Activated CD4-positive, alpha-beta T cell treated with anti-CD3 and anti-CD28 coated beads, Interleukin-2, Interleukin-6, amounts not matched to agents 100 ng/mL and 50 ng/mL, durations not matched to agents 16 hours and 8 hours (primary cell): ENCODE data around the gene CDKN2B-AS1.

Experiments
- DNase-seq: peaks from one replicate; pipeline ENCODE4 v3.0.0-alpha.2; 2020

CDKN2B-AS1 gene

DNA sequence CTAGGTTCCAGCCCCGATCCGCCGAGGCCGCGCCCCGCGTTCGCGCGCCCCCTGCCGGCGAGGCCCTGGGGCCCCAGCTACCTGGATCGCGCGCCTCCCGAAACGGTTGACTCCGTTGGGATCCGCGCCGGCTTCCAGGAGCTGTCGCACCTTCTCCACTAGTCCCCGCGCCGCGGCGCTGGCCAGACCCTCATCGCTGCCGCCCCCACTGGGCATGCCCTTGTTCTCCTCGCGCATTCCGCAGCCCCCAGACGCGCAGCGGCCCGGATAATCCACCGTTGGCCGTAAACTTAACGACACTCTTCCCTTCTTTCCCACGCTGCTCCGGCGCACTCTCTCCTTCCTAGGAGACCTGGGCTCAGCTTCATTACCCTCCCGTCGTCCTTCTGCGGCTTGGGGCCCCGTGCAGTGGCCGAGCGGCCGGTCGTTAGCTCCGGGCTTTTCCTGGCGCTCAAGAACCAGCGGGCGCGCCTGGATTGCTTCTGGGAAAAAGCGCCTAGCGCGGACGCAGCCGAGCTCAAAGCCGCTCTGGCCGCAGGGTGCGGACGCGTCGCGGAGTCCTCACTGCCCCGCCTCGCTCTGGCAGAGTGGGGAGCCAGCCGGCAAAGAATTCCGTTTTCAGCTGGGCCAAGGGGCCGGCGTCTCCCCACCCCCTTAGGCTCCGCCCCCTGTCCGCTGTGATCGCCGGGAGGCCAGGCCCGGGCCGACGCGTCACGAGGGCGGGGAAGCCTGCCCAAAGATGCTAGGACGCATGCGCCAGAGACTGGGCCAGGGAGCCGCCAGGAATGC, 14.3 kb downstream of the CDKN2B-AS1 start, which contains the start of gene CDKN2B:
CDKN2B (minus strand) TSS at position 589 of the 789 bp plus-strand sequence; CDS start at position 237, 352 bp downstream.
- peak; percentile 88 for DNase-seq

DNA sequence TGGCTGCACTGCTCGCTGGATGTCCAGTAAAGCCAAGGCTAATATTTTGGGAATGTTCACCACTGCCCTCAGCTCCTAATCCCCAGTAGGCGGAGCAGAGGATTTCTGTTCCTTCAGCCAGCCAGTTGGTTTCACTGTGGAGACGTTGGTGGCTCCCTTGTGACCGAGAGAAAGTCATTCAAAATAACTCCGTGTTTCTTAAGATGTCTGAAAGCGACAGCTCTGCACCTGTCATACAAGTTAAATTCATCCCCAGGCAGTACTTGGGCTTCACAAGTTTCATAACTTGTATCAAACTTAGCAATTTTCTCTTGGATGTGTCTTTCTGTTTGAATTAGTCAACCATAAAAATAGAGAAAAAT, 14.9 kb downstream of the CDKN2B-AS1 start:
- no peak for DNase-seq

DNA sequence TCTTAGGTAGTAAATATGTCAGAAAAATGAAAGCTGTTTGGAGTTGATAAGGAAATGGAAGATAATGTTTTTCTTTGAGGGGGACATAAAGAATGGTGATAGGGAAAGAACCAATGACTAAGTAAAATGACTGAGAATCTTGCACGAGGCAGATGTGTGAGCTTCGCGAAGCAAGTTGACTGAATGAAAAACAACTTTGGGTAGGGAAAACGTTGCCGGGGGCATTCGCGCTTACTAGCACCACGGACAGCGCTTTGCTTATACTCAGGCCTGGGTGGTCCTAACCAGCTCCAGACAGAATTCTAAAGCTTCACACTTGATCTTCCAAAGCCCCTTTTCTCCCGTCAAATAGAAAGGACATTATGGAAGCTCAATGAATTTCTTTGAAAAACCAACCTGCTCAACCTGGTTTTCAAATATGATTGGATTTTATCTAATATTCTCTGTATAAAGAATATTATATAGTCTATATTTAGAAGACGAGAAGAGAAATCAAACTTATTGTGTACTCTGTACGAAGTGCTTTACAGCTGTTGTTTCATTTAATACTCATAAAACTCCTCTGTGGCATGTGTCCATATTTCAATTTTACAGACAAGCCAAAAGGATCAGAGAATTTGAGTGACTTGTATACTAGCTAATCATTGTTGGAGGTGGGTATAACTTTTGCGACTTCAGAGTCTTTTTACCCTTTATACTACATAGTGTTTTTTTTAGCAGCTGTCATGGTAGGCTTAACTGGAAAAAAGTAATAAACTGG, 16.5 kb downstream of the CDKN2B-AS1 start:
- no peak for DNase-seq

DNA sequence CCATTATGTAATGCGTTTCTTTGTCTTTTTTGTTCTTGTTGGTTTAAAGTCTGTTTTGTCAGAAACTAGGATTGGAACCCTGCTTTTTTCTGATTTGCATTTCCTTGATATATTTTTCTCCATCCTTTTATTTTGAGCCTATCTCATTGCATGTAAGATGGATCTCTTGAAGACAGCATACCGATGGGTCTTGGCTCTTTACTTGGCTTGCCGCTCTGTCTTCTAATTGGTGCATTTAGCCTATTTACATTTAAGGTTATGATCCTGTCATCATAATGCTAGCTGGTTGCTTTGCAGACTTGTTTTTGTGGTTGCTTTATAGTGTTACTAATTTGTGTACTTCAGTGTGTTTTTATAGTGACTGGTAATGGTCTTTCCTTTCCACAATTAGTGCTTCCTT, 27.8 kb downstream of the CDKN2B-AS1 start:
- no peak for DNase-seq

DNA sequence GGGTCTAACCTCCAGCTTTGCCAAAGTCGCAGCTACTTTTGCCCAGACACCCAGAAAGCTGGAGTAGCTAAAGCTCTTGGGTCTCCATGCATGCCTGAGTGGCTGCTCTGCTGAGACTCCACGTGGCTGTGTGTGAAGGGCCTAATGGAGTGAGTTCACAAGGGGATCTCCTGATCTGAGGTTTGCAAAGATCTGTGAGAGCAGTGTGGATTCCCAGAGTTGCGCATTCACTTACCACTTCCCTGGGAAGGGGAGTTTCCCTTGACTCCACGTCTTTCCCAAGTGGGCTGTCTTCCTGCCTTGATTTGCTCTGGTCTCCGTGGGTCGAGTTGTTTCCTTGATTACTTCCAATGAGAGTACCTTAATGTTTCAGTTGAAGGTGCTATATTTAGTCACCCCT, 32.1 kb downstream of the CDKN2B-AS1 start:
- DNase-seq: no peak

DNA sequence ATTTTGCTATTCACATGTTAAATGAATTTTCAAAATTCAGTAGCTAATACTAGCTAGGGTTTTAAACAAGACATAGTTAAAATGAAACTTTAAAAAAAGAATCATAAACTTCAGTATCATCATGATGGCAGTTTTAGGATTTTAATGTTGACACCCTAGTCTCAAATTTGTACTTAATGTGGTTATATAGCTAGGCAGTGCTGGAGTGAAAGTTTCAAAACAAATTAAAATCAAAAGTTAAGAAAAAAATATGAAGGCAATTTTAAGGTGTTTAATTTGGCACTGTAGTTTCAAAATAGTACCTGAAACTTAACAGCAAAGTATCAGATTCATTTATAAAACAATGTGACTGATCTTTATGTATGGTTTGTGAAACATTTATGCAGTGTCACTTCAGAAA, 33.8 kb downstream of the CDKN2B-AS1 start:
- no peak for DNase-seq

DNA sequence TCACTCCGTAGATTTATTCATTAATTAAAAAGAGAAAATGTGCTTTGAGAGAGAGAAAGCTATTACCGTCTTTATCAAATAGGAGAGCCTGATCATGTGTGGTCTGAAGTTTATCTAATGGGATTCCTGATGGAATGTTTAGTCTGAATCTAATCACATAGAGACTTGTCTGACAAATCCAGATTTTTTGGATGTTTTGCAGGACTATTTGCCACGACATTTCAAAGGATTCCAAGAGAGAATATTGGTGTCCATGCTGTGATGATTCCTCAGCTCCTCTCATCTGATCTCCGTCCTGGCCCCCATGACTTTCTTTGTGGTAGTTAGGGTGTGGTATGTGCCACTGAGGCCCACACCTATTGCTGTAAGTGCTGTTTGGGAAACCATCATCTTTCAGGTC, 34.6 kb downstream of the CDKN2B-AS1 start:
- no peak for DNase-seq

DNA sequence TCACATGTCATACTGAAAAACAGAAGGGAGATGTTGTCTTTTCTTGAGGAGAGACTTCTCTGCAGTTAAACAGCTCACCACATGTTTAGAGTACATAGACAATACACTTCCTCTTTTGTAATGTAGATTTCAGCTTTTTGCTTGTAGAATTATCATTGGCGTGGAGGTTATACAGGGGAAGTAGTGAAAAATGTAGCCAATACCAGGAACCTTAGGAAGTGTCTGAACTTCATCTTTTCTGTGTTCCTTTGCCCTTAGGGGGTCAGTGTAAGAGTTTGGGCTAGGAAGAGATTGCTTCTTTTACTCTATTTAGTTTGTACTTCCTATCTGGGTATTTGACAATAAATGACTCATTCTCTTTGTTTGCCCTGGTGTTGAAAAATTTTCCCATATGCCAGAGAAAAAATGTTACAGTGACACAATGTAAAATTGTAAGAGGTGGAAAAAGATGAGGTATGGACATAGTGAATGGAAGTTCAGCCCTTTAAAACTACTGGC, 35.6 kb downstream of the CDKN2B-AS1 start:
- no peak for DNase-seq

DNA sequence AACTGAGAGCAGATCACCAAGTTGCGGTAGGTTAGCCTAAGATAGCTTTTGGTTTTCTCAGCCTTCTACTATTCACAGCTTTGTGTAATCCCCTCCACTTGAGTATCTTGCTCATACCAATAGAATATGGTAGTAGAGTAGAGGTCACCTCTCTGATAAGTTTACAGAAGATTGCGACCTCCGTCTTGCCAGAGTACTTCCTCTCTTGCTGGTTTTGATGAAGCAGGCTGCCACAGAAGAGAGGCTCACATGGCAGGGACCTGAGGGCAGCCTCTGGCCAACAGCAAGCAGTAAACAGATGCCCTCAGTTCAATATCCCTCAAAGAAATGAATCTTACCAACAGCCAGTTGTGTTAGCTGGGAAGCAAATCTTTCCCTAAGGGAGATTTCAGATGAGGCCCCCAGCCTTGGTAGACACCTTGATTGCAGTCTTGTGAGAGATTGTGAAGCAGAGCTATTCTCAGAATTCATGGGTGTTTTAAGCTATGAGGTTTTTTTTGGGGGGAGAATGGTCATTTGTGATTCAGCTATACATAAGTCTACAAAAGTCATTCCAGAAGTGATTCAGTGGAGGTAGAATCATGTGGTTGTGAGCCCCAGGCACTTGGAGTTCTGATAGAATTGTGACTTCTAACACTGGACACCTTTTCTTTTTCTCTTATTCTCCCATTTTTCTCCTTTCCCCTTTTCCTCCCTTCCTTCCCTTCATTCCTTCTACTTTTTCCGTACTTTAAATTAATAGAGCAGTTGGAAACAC, 37.2 kb downstream of the CDKN2B-AS1 start:
- no peak for DNase-seq

DNA sequence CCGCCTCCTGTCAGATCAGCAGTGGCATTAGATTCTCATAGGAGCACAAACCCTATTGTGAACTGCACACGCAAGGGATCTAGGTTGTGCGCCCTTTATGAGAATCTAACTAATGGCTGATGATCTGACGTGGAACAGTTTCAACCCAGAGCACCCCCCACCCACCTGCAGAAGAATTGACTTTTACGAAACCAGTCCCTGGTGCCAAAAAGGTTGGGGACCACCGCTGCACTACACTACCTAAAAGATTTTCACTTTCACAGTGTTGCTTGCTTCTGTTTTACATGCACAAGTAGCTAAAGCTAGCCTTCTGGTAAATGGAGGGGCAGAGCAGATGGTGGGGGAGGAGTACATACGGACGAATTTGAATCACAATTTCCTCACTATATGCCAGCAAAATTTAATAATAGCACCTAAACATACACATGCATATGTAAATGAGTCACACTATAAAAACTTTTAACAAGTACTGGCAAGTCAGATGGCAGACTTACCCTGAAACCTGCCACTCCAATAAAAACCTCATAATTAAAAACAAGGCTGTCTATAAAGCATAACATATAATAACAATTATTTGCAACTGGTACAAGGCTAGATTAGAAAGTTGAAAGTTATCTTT, 38.5 kb downstream of the CDKN2B-AS1 start:
- DNase-seq: no peak

DNA sequence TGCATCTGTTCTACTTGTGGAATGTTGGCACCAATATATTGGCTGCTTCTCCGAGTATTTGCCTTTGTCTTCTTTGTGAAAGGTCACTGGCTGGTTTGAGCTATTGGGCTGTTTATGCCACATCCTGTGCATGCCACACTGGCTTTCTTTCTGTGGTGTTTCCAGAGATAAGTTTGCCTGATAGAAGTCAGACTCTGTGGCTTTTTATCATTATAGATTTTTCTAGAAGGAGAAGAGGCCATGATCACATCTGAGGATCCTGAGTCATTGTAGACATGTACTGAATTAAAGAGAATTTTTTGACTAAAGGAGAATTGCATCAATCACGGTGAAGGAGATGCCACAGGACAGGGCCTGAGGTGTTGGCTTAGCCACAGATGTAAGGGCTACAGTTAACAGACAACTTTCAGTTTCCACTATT, 41.0 kb downstream of the CDKN2B-AS1 start:
- peak; percentile 12 for DNase-seq

DNA sequence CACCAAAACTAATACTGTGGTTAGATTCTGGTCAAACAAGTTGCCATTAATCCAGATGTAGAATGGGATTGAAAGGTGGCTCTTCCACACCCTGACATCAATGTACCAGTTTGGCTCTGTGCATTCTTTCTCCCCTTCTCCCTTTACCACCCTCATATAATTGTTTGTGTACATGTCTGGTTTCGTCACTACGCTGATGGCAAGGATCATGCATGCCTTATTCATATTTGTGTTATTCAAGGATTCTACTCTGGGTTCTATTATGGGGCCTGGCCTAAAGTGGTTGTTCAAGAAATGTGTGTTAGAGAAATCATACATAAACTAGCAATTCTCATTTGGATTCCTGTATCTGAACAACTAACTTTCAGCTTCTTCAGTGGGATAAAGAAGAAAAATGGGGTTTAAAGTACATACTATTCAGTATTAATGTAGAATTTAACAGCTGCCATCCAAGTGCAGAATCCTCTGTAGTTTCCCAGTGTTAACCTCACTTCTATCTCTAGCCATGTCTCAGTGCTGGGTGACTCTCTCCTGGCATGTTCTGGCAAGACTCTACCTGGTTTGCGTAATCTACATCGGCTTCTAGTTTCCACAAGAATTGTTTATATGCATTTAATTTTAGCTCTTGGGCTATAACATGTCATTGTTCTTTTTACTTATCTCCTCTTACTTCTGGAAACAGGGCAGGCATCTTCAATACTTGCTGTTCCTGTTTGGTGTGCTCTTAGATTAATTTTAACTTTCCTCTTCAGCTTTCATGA, 42.5 kb downstream of the CDKN2B-AS1 start:
- DNase-seq: no peak

DNA sequence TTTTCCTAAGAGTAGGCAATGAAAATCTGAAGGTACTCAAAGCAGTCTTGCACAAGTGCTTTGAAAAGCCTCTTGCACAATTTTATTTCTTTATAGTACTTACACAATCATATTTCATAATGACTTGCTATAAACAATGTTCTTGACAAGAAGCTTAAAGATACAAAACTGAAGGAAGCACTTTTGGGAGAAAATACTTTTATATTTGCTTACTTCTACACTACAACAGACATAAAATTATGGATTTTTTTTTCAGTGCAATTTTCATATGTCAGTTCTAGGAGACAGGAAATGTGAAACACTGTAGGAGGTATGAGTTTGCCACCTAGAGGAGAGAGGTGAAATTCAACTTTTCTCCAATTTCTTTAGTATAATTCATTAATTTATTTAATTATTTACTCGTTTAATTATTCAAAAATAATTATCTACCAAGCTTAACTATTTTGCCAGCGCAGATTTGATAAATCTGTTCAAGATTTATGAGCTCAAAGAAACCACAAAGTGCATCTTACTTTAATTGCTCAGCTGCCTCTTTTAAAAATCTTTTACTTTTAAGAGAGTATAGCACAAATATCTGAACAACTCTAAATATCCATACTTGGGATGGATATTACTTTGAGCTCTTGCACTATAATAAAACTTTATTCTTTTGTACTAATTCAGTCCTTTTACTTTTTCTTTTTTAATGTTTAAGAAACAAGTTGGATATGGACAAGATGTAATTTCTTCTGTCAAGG, 43.5 kb downstream of the CDKN2B-AS1 start:
- DNase-seq: no peak

DNA sequence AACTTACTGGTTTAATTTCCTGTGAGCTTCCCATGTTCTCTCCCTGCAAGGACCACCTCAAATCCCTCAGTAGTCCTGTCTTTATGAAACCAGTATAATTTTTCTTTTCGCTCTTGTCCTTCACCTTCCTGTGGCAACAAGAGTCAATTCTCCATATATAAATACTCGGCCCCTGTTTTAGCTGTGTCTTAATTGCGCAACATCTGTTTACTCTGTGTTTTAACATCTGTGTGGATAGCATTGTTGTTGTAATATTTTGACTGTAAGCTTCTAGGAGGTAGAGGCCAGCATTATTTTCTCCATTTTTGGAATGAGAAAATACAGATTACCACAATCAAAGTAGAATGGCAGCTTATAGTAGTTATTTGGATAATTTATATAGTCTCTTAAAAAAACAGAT, 44.7 kb downstream of the CDKN2B-AS1 start:
- no peak for DNase-seq

DNA sequence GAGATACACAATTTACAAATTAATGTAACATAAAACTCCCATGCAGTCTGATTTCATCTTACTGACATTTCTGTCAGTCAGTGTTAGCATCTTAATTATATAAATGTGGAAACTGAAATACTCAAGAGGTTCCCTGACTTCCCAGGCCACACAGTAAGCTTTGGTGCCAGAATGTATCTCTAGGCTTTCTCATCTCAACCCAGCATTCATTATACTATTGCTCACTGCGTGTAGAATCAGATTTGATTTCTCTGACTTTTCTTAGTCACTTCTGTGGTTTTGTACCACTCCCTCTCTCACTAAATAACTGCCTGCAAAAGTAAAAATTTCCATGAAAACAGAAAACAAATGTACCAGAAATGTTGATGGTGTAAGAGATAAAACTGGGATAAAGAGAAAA, 46.2 kb downstream of the CDKN2B-AS1 start:
- DNase-seq: no peak

DNA sequence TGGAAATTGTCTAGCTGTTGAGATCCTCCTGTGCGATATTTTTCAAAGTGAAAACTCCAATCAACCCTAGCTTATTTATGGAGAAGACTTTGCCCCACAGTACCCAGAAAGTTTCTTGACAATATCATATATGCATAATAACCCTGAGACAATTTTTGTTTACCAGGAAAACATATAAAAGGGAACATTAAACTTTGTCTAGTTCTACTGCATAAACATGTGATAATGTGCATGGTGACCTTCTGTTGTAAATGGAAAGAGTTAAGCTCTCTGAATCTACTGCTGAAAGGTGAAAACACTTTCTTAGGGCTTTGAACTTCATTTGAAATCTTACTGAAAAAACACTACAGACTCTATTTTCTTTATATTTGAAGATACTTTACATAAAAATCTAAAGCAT, 46.8 kb downstream of the CDKN2B-AS1 start:
- DNase-seq: no peak

DNA sequence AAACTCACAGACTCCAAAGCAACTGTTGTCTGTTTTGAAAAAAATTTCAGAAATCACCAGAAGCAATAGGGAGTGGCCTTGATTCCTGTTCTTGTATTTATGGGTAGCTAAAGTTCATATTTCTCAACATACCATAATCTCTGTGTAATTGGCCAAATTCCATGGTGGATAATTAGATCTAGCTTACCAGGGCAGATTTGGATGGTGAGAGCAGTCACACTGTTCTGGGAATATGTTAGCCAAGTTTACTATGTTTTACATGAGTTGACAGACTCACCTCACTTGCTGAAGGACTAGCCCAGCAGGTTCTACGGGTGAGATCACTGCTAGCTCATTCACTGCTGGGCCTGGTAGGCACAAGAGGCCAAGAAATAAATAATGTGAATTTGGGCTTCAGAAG, 47.2 kb downstream of the CDKN2B-AS1 start:
- DNase-seq: no peak

DNA sequence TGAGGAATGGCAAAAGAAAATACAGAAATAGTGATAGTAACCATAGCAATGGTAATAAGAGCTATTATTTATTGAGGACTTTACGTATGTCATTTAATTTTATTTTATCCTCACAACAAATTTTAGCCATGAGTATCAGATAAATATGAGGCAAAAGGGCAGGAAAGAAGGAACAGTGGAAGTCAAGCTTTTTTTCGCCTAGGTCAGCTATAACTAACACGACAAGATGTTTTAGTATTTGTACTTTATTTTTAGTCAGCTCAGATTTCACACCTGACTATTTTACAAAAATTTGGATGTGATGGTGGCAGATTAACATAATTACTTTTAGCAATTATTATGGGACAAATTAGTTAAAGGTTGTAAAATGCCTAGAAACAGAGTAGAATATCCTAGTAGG, 49.3 kb downstream of the CDKN2B-AS1 start:
- DNase-seq: no peak

DNA sequence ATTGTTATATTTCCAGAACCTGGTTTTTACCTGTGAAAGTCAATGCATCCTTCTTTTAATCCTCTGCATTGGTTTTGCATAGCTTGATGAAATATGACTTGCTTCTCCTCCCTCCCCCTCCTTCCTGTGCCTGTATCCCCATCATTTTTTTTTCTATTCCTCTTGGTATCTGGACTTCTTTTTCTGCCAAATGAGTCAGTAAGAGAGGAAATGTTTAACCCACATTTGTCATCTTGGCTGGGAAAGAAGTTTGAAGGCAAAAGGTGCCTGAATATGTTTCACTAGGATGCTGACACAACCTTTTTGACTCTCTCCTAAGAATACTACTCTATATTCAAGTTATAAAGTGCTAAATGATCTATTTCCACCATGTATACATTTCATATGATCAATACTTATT, 50.0 kb downstream of the CDKN2B-AS1 start:
- DNase-seq: no peak

DNA sequence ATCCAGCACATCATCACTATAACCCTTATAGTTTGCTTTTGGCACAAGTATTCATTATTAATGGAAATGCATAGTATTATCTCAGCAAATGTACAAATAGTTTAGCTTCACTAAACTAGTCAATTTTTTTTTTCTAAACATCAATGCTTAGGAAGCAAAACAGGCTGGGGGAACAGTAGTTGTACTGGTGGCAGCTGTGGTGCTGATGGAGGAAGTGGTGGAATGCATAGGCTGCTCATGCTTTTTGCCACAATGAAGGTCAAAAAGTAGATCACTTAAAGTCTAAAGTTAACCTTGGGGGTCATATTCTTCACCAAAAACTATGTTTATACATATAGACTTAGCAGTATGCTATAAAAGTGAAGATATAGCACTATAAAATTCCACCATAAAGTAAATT, 50.8 kb downstream of the CDKN2B-AS1 start:
- DNase-seq: no peak

DNA sequence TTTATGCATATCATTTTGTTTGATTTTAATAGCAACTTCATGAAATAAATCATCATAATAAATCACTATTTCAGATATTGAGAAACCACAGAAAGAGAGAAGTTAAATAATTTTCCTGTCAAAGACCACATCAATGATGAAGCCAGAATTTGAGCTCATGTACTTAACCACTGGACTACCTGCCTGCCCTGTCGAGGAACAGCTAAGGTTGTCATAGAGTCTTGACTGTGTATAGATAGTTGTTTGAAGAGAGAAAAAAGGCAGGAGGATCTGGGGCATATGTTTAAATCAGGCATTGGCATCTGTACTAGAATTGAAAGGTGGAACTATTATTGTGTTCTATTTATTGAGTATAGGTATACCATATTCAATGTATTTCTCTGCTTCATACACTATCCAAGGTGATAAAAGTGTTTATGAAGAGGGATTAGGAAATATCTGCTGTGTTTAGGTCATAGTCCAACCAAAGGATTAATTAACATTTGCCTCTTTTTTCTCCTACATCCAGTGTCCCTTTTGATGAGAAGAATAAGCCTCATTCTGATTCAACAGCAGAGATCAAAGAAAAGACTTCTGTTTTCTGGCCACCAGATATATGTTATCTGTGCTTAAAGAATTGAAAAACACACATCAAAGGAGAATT, 51.8 kb downstream of the CDKN2B-AS1 start:
- no peak for DNase-seq
